ENCODE measurements around the gene PARD3B.

- TF ChIP-seq, protein P1, sequence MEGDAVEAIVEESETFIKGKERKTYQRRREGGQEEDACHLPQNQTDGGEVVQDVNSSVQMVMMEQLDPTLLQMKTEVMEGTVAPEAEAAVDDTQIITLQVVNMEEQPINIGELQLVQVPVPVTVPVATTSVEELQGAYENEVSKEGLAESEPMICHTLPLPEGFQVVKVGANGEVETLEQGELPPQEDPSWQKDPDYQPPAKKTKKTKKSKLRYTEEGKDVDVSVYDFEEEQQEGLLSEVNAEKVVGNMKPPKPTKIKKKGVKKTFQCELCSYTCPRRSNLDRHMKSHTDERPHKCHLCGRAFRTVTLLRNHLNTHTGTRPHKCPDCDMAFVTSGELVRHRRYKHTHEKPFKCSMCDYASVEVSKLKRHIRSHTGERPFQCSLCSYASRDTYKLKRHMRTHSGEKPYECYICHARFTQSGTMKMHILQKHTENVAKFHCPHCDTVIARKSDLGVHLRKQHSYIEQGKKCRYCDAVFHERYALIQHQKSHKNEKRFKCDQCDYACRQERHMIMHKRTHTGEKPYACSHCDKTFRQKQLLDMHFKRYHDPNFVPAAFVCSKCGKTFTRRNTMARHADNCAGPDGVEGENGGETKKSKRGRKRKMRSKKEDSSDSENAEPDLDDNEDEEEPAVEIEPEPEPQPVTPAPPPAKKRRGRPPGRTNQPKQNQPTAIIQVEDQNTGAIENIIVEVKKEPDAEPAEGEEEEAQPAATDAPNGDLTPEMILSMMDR (IDR thresholded peaks at IDR 0.05; ENCODE audit: low read length): no peak
- no peak for TF ChIP-seq EZH2 (optimal IDR thresholded peaks at IDR 0.05; ENCODE audit: low read depth, low read length)
These were observed 593.5 kb downstream of the PARD3B start for GRCh38 chr2:205138735-205139134.

Data from MM.1S (cell line).